Vagina (tissue), 2 donors: ENCODE measurements around the gene TRMT10B. TPM values are rescaled to one million over a fixed set of nuclear protein-coding genes. Genes with fewer than 3 reads are reported as not detected.
"Not testable (repeated sequence)": the region's sequence is repeated elsewhere in the genome, so short reads cannot be mapped to it uniquely, and the experiment has no call there.

Experiments
- DNase-seq, 2 donors: peaks; one replicate each; pipeline ENCODE4 v3.0.0-alpha.2; 2017; ENCODE audit errors: extremely low spot score in 2 of 2
- H3K27ac ChIP-seq: fragments of 200-600 bp; sonication (generic); one replicate; pipeline ENCODE4 v1.5.1; 2019
- H3K27me3 ChIP-seq: fragments of 200-600 bp; sonication (generic); one replicate; pipeline ENCODE4 v1.5.1; 2019
- H3K36me3 ChIP-seq, 2 donors: fragments of 200-600 bp; sonication (generic); one replicate each; pipeline ENCODE4 v1.5.1; 2017 to 2019
- H3K4me1 ChIP-seq: fragments of 200-600 bp; sonication (generic); one replicate; pipeline ENCODE4 v1.5.1; 2019
- H3K4me3 ChIP-seq, 2 donors: fragments of 200-600 bp; sonication (generic); 1 replicate in 1 of 2; 2 replicates in 1 of 2; pipeline ENCODE4 v1.5.1; 2016 to 2019
- H3K9me3 ChIP-seq: fragments of 200-600 bp; sonication (generic); one replicate; pipeline ENCODE4 v1.5.1; 2019
- POLR2A ChIP-seq, 2 donors: fragments of 450-650 bp; IDR thresholded peaks; one replicate each; pipeline ENCODE4 v1.6.1; 2017; ENCODE audit warnings: antibody characterized with exemption in 2 of 2, mild to moderate bottlenecking in 2 of 2, moderate library complexity in 2 of 2
- POLR2AphosphoS5 ChIP-seq, 2 donors: sonication (generic); formaldehyde crosslinking; IDR thresholded peaks; one replicate each; pipeline ENCODE4 v1.9.0; 2017; ENCODE audit warnings: antibody characterized with exemption in 2 of 2, mild to moderate bottlenecking in 2 of 2, low read depth in 1 of 2; ENCODE audit not compliant: insufficient read depth in 1 of 2
- intact Hi-C: fragments of 100-400 bp; cut with DNase I; formaldehyde crosslinking; loops from one replicate; pipeline ENCODE4 v1.15.1; 2023
- total RNA-seq: library from RNA; depleted of rRNA; stranded (reverse); fragments of >200 nt; gene quantifications from one replicate; pipeline ENCODE4 v1.2.3, GENCODE V29; 2016
- TF ChIP-seq, protein P1 (sequence below), 3 experiments: fragments of 450-650 bp in 2 of 3; fragments of 200-600 bp in 1 of 3; sonication (generic) in 1 of 3; IDR thresholded peaks; one replicate each; pipeline ENCODE4 v1.5.1; 2017 to 2019; ENCODE audit warnings: antibody characterized with exemption in 3 of 3, mild to moderate bottlenecking in 2 of 3, moderate library complexity in 2 of 3

TRMT10B gene
- total RNA-seq, 1 donor from 2014 or later: 4.7 TPM

DNA sequence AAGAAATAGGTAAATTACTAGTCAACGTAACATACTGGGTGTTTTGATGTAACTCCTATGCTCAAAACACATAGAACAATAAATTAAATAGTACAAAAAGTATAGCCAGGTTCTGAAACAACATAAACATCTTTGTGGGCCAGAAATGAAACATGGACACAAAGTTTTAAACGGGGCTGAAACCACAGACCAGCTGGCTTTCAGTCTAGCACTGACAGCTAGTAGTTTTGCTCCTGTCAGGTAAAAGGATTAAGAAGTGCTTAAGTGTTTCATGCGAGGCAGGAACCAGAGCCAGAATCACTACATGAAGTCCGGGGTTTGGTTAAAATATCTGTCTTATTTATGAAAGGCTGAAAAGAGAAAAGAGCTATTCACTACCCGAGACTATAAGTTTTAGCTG is 66.5 kb downstream of the TRMT10B start:
- Histone ChIP-seq H3K27me3 (no peaks in the 10 kb centered on the region), H3K9me3 (no peaks in the 10 kb centered on the region), H3K4me1 (no peaks in the 10 kb centered on the region), H3K27ac (no peak overlapping the region), H3K4me3 (no peak overlapping the region), H3K36me3 (peaks cover 0 to 4% of the 10 kb centered on the region in 2 donors)
- intact Hi-C loops: no loop called here
- DNase-seq: no peak
- TF ChIP-seq POLR2AphosphoS5 (IDR thresholded peaks at IDR 0.05; ENCODE audit: insufficient read depth in 1 of 2, low read depth in 1 of 2): no peak
- no peak for TF ChIP-seq POLR2A (IDR thresholded peaks at IDR 0.05)
- TF ChIP-seq, protein P1, sequence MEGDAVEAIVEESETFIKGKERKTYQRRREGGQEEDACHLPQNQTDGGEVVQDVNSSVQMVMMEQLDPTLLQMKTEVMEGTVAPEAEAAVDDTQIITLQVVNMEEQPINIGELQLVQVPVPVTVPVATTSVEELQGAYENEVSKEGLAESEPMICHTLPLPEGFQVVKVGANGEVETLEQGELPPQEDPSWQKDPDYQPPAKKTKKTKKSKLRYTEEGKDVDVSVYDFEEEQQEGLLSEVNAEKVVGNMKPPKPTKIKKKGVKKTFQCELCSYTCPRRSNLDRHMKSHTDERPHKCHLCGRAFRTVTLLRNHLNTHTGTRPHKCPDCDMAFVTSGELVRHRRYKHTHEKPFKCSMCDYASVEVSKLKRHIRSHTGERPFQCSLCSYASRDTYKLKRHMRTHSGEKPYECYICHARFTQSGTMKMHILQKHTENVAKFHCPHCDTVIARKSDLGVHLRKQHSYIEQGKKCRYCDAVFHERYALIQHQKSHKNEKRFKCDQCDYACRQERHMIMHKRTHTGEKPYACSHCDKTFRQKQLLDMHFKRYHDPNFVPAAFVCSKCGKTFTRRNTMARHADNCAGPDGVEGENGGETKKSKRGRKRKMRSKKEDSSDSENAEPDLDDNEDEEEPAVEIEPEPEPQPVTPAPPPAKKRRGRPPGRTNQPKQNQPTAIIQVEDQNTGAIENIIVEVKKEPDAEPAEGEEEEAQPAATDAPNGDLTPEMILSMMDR (IDR thresholded peaks at IDR 0.05): no peak

DNA sequence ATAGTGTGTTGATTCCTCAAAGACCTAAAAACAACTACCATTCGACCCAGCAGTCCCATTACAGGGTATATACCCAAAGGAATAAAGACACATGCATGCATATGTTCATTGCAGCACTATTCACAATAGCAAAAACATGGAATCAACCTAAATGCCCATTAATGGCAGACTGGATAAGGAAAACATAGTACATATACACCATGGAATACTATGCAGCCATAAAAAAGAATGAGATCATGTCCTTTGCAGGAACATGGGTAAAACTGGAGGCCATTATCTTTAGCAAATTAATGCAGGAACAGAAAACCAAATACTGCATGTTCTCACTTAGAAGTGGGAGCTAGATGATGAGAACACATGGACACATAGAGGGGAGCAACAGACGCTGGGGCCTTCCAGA is 71.6 kb downstream of the TRMT10B start:
- H3K4me1 ChIP-seq, H3K27ac ChIP-seq, H3K9me3 ChIP-seq, H3K4me3 ChIP-seq, DNase-seq, H3K27me3 ChIP-seq, intact Hi-C loops: not testable (repeated sequence)
- peaks cover 0 to 22% of the 10 kb centered on the region in 2 donors for H3K36me3 ChIP-seq

DNA sequence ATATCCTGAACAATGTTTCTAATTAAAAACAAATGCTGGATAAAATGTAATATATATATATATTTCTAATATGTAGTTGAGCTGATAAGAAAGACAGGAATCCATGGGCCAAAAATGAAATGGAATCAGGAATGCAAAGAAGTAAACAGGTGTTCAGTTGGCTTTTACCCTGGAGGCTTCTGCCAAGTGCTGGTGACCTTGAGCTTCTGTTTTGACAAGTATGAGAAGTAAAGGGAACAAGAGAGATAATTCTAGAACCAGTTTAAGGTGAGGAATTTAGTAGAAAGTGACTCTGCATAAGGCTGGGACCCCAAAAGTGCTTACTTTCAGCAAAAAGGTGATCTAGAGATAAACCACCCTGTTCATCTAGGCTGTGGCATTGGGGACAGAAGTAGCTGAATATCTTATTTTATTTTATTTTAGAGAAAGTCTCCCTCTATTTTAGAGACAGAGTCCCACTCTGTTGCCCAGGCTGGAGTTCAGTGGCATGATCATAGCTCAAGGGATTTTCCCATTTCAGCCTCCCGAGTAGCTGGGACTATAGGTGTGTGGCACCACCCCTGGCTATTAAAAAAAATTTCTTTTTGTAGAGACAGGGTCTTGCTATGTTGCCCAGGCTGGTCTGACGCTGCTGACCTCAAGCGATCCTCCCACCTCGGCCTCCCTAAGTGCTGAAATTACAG is 74.0 kb downstream of the TRMT10B start:
- intact Hi-C loops: no loop called here

More for the DNA sequence above, 74.0 kb downstream of the TRMT10B start:
- no peak for DNase-seq
- Histone ChIP-seq H3K27ac (no peak overlapping the region), H3K4me1 (no peaks in the 10 kb centered on the region), H3K4me3 (no peak overlapping the region), H3K9me3 (no peaks in the 10 kb centered on the region), H3K27me3 (no peaks in the 10 kb centered on the region), H3K36me3 (peaks cover 0 to 22% of the 10 kb centered on the region in 2 donors)
- TF ChIP-seq, protein P1 (IDR thresholded peaks at IDR 0.05): no peak
- TF ChIP-seq POLR2AphosphoS5 (IDR thresholded peaks at IDR 0.05; ENCODE audit: insufficient read depth in 1 of 2, low read depth in 1 of 2): no peak
- TF ChIP-seq POLR2A (IDR thresholded peaks at IDR 0.05): no peak

Other genes with a start within 250 kb of the TRMT10B start
- 14.0 TPM for gene FBXO10, start 177.4 kb upstream of the TRMT10B start, total RNA-seq
- 70.7 TPM for gene TOMM5, start 161.2 kb upstream of the TRMT10B start, total RNA-seq
- gene FRMPD1, start 102.9 kb upstream of the TRMT10B start, total RNA-seq: 0.98 TPM
- gene EXOSC3, start 31.3 kb downstream of the TRMT10B start, total RNA-seq: 77.8 TPM
- gene DCAF10, start 47.0 kb downstream of the TRMT10B start, total RNA-seq: 27.5 TPM
- gene SLC25A51, start 150.3 kb downstream of the TRMT10B start, total RNA-seq: 26.0 TPM